Psoas muscle (tissue), 8 donors: ENCODE measurements around the gene ANAPC15. TPM values are rescaled to one million over a fixed set of nuclear protein-coding genes. Genes with fewer than 3 reads are reported as not detected.

Experiments
- ATAC-seq, 4 donors: fragments of 200-7000 bp; cut with Tn5 transposase; one replicate each; pipeline ENCODE4 v1.9.1; 2020; ENCODE audit warnings: moderate library complexity in 3 of 4, mild to moderate bottlenecking in 2 of 4
- DNase-seq, 2 donors: peaks; one replicate each; pipeline ENCODE4 v3.0.0-alpha.2; 2020
- H3K27ac ChIP-seq: fragments of 200-600 bp; one replicate; pipeline ENCODE4 v1.8.0; 2022
- H3K27me3 ChIP-seq, 3 donors: fragments of 200-600 bp in 1 of 3; one replicate each; pipeline versions ENCODE4 v1.6.1 to v1.8.0; 2013 to 2022; ENCODE audit warnings: low read length in 2 of 3, mild to moderate bottlenecking in 2 of 3, moderate library complexity in 1 of 3; ENCODE audit not compliant: insufficient read depth in 3 of 3
- H3K36me3 ChIP-seq, 2 donors: fragments of 200-600 bp in 1 of 2; one replicate each; pipeline versions ENCODE4 v1.6.1 to v1.8.0; 2013 to 2022; ENCODE audit warnings: low read depth in 1 of 2, mild to moderate bottlenecking in 1 of 2, moderate library complexity in 1 of 2; ENCODE audit not compliant: insufficient read depth in 1 of 2
- H3K4me1 ChIP-seq: fragments of 200-600 bp; one replicate; pipeline ENCODE4 v1.8.0; 2022
- H3K4me3 ChIP-seq: fragments of 200-600 bp; one replicate; pipeline ENCODE4 v1.8.0; 2022; ENCODE audit warnings: mild to moderate bottlenecking
- H3K9me3 ChIP-seq: fragments of 200-600 bp; one replicate; pipeline ENCODE4 v1.8.0; 2022
- WGBS, 3 donors: extraction: QIAGEN DNeasy Blood & Tissue Kit; methylation state at CpG; one replicate each; pipeline versions ENCODE4 v1.1.6 to v1.1.7; 2013; 5-methylcytosine and 5-hydroxymethylcytosine counted together
- intact Hi-C, 2 donors: fragments of 100-400 bp; cut with DNase I; formaldehyde crosslinking; loops; one replicate each; pipeline versions ENCODE4 v1.11.0 to v1.14.2; 2022
- polyA plus RNA-seq, 3 donors: library from polyadenylated mRNA; stranded (reverse); fragments of 200-250 nt; gene quantifications; one replicate each; pipeline ENCODE4 v1.2.3, GENCODE V29; 2013
- total RNA-seq, 4 donors: library from RNA; stranded (reverse); fragmentation: NEBNext Ultra II Directional in 2 of 4; extraction: Animal tissue kit (Norgen Biotek cat#: 25700) in 2 of 4; gene quantifications; one replicate each; pipeline versions ENCODE4 v1.2.1 to v1.2.4, GENCODE V29; 2021 to 2023
- TF ChIP-seq, protein P1 (sequence below): fragments of 200-600 bp; IDR thresholded peaks from one replicate; pipeline ENCODE4 v1.8.0; 2022; ENCODE audit warnings: antibody characterized with exemption
- donor health status: healthy with polysubstance abuse.
- donor health status: DM: no; HTN: no; CAD: no; lungs with moderate emphysema.
- donor health status: Bipolar disorder and iron deficiency.
- donor health status: healthy.
- donor health status: DM: yes; HTN: yes; CAD: no.
- donor health status: DM: no; HTN: no; CAD: no.
- donor health status: DM: no; HTN: no; CAD: no.
- donor health status: DM: yes; HTN: yes; CAD: no.

ANAPC15 gene
- total and polyA plus RNA-seq, 7 donors, result 32.7 to 49.2 (median 37.5) TPM

DNA sequence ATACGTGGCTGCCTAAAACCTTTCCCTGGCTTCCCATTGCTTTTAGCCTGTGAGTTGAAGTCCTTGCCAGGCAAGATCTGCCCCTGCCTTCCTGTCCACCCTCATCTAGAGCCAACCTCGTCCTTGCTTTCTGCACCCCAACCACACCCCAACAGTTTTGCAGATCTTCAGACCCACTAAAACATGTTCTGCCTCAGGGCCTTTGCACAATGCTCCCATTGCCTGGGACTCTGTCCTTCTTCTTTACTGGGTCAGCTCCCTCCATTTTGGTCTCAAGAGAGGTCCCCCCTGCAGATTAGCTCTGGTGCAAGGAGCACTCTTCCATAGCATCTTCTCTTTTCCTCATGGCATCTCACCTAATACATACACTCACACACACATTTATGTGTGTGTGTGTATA, 8.4 kb upstream of the ANAPC15 start:
- Histone ChIP-seq H3K4me3 (no peak overlapping the region), H3K27me3 (peaks cover 0 to 3% (median 0%) of the 10 kb centered on the region in 3 donors), H3K4me1 (no peaks in the 10 kb centered on the region), H3K27ac (no peak overlapping the region), H3K9me3 (no peaks in the 10 kb centered on the region), H3K36me3 (no peaks in the 10 kb centered on the region)
- TF ChIP-seq, protein P1, sequence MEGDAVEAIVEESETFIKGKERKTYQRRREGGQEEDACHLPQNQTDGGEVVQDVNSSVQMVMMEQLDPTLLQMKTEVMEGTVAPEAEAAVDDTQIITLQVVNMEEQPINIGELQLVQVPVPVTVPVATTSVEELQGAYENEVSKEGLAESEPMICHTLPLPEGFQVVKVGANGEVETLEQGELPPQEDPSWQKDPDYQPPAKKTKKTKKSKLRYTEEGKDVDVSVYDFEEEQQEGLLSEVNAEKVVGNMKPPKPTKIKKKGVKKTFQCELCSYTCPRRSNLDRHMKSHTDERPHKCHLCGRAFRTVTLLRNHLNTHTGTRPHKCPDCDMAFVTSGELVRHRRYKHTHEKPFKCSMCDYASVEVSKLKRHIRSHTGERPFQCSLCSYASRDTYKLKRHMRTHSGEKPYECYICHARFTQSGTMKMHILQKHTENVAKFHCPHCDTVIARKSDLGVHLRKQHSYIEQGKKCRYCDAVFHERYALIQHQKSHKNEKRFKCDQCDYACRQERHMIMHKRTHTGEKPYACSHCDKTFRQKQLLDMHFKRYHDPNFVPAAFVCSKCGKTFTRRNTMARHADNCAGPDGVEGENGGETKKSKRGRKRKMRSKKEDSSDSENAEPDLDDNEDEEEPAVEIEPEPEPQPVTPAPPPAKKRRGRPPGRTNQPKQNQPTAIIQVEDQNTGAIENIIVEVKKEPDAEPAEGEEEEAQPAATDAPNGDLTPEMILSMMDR, result no peak
- WGBS, 3 donors, result 59 to 81% (median 72%) methylated on average over 2 of the region's 2 CpGs
- ATAC-seq (no peak), DNase-seq (no peak)
- intact Hi-C loops, result no loop called here

DNA sequence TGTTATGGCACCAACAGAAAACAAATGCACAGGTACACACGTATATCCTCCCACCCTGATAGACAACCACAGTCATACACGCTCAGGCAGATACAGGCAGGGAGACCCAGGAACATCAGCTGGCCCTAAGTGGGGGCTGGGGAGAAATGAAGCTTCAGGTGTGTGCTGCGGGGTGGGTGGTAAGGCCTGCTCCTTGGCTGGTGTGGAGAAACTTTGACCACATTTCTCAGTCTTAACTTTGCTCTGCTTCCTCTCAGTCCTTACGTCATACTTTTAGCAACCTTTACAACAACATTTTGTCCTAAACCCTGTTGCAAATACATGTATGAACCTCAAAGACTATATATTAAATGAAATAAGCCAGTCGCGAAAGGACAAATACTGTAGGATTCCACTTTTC, 6.7 kb upstream of the ANAPC15 start:
- Histone ChIP-seq H3K27me3 (peaks cover 0 to 3% (median 0%) of the 10 kb centered on the region in 3 donors), H3K36me3 (no peaks in the 10 kb centered on the region), H3K4me1 (no peaks in the 10 kb centered on the region), H3K27ac (no peak overlapping the region), H3K4me3 (no peak overlapping the region), H3K9me3 (no peaks in the 10 kb centered on the region)
- ATAC-seq, result no peak
- intact Hi-C loops, result loop anchor here (10.0 kb wide), 2 partner anchors 116 to 306 kb away; no protein-coding TSS in a partner anchor
- DNase-seq, result no peak
- TF ChIP-seq, protein P1, result no peak
- WGBS, 3 donors, result 74 to 87% (median 83%) methylated on average over 6 of the region's 6 CpGs

DNA sequence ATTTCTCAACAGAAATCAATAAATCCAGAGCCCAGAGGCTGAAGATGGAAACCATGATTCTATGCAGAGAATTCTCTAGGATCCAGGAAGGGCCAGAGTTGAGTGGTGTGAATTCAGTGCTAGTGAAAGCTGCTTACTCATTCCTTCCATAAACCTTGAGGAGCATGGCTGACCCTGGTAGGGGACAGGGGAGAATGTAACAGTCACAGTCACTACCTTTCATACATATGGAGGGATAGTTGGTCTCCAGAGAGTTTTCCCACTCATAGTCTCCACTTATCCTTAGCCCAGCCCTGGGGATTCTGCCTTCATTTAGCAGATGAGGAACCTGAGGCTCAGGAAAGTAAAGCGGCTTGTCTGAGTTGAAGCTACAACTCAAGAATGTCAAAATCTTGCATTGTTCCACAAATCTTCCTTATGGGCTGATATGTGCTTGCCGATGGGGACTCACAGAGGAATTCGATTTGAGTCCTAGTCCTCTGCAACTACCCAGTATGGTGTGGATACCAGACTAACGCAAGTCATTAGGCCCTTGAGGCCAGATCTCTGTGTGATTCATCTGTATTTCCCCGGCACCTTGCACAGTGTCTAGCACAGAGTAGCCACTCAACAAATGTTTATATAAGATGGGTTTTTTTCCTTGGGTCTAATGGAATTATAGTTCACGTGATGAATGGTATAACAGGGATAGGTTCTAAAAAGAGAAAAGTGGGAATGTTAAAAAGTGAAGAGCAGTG, 3.7 kb upstream of the ANAPC15 start:
- H3K36me3 ChIP-seq, result no peaks in the 10 kb centered on the region
- H3K4me3 ChIP-seq, result no peak overlapping the region
- no peak overlapping the region for H3K27ac ChIP-seq
- 92 to 95% (median 92%) methylated on average over 6 of the region's 6 CpGs for WGBS, 3 donors
- intact Hi-C loops, result loop anchor here (10.0 kb wide), 2 partner anchors 119 to 309 kb away; no protein-coding TSS in a partner anchor
- TF ChIP-seq, protein P1, result no peak
- H3K27me3 ChIP-seq, result peaks cover 0 to 3% (median 0%) of the 10 kb centered on the region in 3 donors
- ATAC-seq, result no peak
- no peaks in the 10 kb centered on the region for H3K9me3 ChIP-seq
- peaks cover 4% of the 10 kb centered on the region for H3K4me1 ChIP-seq
- no peak for DNase-seq

GRCh38 chr11:72114570-72114969, 2.1 kb upstream of the ANAPC15 start:
- no peak for DNase-seq
- no peaks in the 10 kb centered on the region for H3K27me3 ChIP-seq
- no peak for ATAC-seq
- H3K9me3 ChIP-seq, result no peaks in the 10 kb centered on the region
- peaks cover 4% of the 10 kb centered on the region for H3K4me1 ChIP-seq
- H3K27ac ChIP-seq, result no peak overlapping the region
- no peak overlapping the region for H3K4me3 ChIP-seq
- TF ChIP-seq, protein P1, result no peak
- WGBS, 3 donors, result 90 to 100% (median 94%) methylated on average over 1 of the region's 1 CpG
- H3K36me3 ChIP-seq, result peaks cover 0 to 10% of the 10 kb centered on the region in 2 donors
- intact Hi-C loops, result loop anchor here (5.0 to 10.0 kb wide), 3 partner anchors 108 to 310 kb away; partner anchors contain the start of gene INPPL1 (in 1 of the 2)
